OCI-LY1 (cell line): Measurements from ENCODE around the gene TUBA1C.

Experiments used
- H2AFZ ChIP-seq: fragments of 200-600 bp; sonication (generic), shearing (Covaris generic); 2 replicates; pipeline ENCODE4 v1.6.0; 2014; ENCODE audit warnings: antibody characterized with exemption, mild to moderate bottlenecking, low read length
- H3F3A ChIP-seq: fragments of 200-600 bp; sonication (generic), shearing (Covaris generic); 2 replicates; pipeline ENCODE4 v1.6.0; 2014; ENCODE audit warnings: mild to moderate bottlenecking, antibody characterized with exemption, low read length, moderate library complexity; ENCODE audit not compliant: insufficient read depth
- H3K27ac ChIP-seq: fragments of 200-600 bp; sonication (generic); 2 replicates; pipeline ENCODE4 v1.5.1; 2014; ENCODE audit warnings: low read length, mixed run types, mild to moderate bottlenecking, low read depth; ENCODE audit not compliant: poor library complexity, severe bottlenecking
- H3K27me3 ChIP-seq: fragments of 200-600 bp; sonication (generic); 2 replicates; pipeline ENCODE4 v1.6.0; 2014; ENCODE audit warnings: antibody characterized with exemption, mild to moderate bottlenecking, low read length, moderate library complexity; ENCODE audit not compliant: insufficient read depth
- H3K36me3 ChIP-seq: fragments of 200-600 bp; sonication (generic); 2 replicates; pipeline ENCODE4 v1.6.1; 2014; ENCODE audit warnings: mild to moderate bottlenecking, antibody characterized with exemption, low read length, moderate library complexity, mixed read lengths; ENCODE audit not compliant: insufficient read depth
- H3K4me1 ChIP-seq: fragments of 200-600 bp; sonication (generic); 2 replicates; pipeline ENCODE4 v1.5.1; 2014; ENCODE audit warnings: mild to moderate bottlenecking, low read length, moderate library complexity; ENCODE audit not compliant: insufficient read depth, severe bottlenecking
- H3K4me2 ChIP-seq: fragments of 200-600 bp; sonication (generic), shearing (Covaris generic); 2 replicates; pipeline ENCODE4 v1.6.1; 2014; ENCODE audit warnings: low read length
- H3K4me3 ChIP-seq: fragments of 200-600 bp; sonication (generic); 2 replicates; pipeline ENCODE4 v1.5.1; 2014; ENCODE audit warnings: low read length, low read depth, mild to moderate bottlenecking, mixed read lengths; ENCODE audit not compliant: poor library complexity, severe bottlenecking
- H3K79me2 ChIP-seq: fragments of 200-600 bp; shearing (Covaris generic); 2 replicates; pipeline ENCODE4 v1.6.1; 2016; ENCODE audit warnings: mixed run types, low read length, mixed read lengths; ENCODE audit not compliant: insufficient read depth
- H3K9ac ChIP-seq: fragments of 200-600 bp; sonication (generic), shearing (Covaris generic); 2 replicates; pipeline ENCODE4 v1.6.1; 2014; ENCODE audit warnings: mild to moderate bottlenecking, low read length, mixed read lengths
- H3K9me2 ChIP-seq: fragments of 200-600 bp; sonication (generic), shearing (Covaris generic); 2 replicates; pipeline ENCODE4 v1.6.1; 2014; ENCODE audit warnings: low read depth, mild to moderate bottlenecking, low read length, mixed read lengths
- H3K9me3 ChIP-seq: fragments of 200-600 bp; shearing (Covaris generic); 2 replicates; pipeline ENCODE4 v1.6.1; 2014; ENCODE audit warnings: low read length, mixed read lengths
- H4K20me1 ChIP-seq: fragments of 200-600 bp; sonication (generic), shearing (Covaris generic); 2 replicates; pipeline ENCODE4 v1.6.0; 2016; ENCODE audit warnings: mild to moderate bottlenecking, low read length; ENCODE audit not compliant: insufficient read depth
- EZH2 ChIP-seq: fragments of 200-600 bp; sonication (generic), shearing (Covaris generic); IDR thresholded peaks from 2 replicates; pipeline ENCODE4 v1.8.0; 2017; ENCODE audit warnings: borderline replicate concordance, mixed run types, mild to moderate bottlenecking, antibody characterized with exemption, low read length, moderate library complexity, mixed read lengths
- TF ChIP-seq, protein P1 (sequence below): fragments of 200-600 bp; sonication (generic), shearing (Covaris generic); IDR thresholded peaks from 2 replicates; pipeline ENCODE4 v1.5.1; 2017; ENCODE audit warnings: mild to moderate bottlenecking, antibody characterized with exemption, low read length, moderate library complexity, mixed read lengths

Gene TUBA1C

GRCh38 chr12:49230805-49231194 is 34.1 kb upstream of the TUBA1C start:
- H3K4me2 ChIP-seq, result no peak overlapping the region
- no peaks in the 10 kb centered on the region for H3K27me3 ChIP-seq
- no peaks in the 10 kb centered on the region for H3K9me2 ChIP-seq
- no peaks in the 10 kb centered on the region for H3F3A ChIP-seq
- no peak overlapping the region for H3K4me3 ChIP-seq
- no peak overlapping the region for H2AFZ ChIP-seq
- no peaks in the 10 kb centered on the region for H4K20me1 ChIP-seq
- TF ChIP-seq EZH2, result no peak
- TF ChIP-seq, protein P1, sequence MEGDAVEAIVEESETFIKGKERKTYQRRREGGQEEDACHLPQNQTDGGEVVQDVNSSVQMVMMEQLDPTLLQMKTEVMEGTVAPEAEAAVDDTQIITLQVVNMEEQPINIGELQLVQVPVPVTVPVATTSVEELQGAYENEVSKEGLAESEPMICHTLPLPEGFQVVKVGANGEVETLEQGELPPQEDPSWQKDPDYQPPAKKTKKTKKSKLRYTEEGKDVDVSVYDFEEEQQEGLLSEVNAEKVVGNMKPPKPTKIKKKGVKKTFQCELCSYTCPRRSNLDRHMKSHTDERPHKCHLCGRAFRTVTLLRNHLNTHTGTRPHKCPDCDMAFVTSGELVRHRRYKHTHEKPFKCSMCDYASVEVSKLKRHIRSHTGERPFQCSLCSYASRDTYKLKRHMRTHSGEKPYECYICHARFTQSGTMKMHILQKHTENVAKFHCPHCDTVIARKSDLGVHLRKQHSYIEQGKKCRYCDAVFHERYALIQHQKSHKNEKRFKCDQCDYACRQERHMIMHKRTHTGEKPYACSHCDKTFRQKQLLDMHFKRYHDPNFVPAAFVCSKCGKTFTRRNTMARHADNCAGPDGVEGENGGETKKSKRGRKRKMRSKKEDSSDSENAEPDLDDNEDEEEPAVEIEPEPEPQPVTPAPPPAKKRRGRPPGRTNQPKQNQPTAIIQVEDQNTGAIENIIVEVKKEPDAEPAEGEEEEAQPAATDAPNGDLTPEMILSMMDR, result no peak
- peaks cover 14% of the 10 kb centered on the region for H3K4me1 ChIP-seq
- H3K9ac ChIP-seq, result no peak overlapping the region
- H3K27ac ChIP-seq, result no peak overlapping the region
- H3K79me2 ChIP-seq, result no peaks in the 10 kb centered on the region
- no peaks in the 10 kb centered on the region for H3K36me3 ChIP-seq
- no peaks in the 10 kb centered on the region for H3K9me3 ChIP-seq

GRCh38 chr12:49231878-49232655 is 32.8 kb upstream of the TUBA1C start:
- Histone ChIP-seq H3K4me3 (no peak overlapping the region), H3K9ac (no peak overlapping the region), H3K27ac (no peak overlapping the region), H3F3A (no peaks in the 10 kb centered on the region), H2AFZ (no peak overlapping the region), H3K9me2 (no peaks in the 10 kb centered on the region), H4K20me1 (no peaks in the 10 kb centered on the region), H3K79me2 (no peaks in the 10 kb centered on the region), H3K27me3 (no peaks in the 10 kb centered on the region), H3K4me2 (no peak overlapping the region), H3K9me3 (no peaks in the 10 kb centered on the region), H3K36me3 (no peaks in the 10 kb centered on the region), H3K4me1 (peaks cover 14% of the 10 kb centered on the region)
- TF ChIP-seq, protein P1, result no peak
- no peak for TF ChIP-seq EZH2

DNA sequence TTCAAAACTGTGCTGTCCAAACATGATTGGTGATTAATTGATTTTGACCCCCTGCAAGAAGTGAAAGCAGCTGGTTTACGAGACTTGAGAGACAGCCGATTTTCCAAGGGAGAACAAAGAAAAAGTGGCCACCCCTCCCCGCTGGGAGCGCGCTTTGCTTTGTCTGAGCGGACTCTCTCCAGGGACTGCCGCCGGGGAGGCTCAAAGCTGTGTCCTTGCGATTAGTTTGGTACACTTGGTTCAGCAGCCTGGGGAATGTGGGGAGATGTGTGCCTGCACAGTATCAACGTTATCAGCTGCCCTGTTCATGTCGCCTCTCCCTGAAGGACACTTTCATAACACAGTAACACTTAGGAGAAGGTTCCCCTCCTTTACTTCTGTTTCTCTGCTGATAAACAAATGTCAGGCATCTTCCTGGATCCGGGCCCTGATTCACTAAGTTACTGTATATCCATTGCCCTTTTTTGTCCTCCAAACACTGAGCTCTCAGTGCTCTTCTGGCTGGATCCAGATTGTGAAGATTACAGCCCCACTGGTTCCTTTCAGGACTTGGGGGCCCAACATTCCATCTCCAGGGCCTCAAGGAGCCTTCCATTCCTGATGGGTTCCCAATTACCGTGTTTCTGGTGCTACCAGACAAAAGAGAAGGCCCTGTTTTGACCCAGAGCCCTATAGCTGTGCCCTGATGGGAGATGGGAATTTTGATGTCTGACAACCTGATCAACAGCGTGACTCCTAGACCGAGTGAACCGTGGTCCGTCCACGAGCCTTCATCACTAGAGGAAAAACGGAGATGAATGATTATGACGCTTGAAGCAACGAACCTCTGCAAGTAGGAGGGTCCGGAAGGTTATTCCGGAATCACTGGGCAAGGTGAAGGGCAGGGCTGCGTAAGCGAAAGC is 31.7 kb upstream of the TUBA1C start:
- Histone ChIP-seq H4K20me1 (no peaks in the 10 kb centered on the region), H3K4me2 (peak overlapping the region; percentile 82; the same call in 1 of the 2 replicates), H3K36me3 (no peaks in the 10 kb centered on the region), H3K27ac (no peak overlapping the region), H3K4me1 (peaks cover 14% of the 10 kb centered on the region), H3K9ac (no peak overlapping the region; the same call in 1 of the 2 replicates), H3K9me2 (no peaks in the 10 kb centered on the region), H3F3A (no peaks in the 10 kb centered on the region), H2AFZ (no peak overlapping the region), H3K27me3 (no peaks in the 10 kb centered on the region), H3K9me3 (no peaks in the 10 kb centered on the region), H3K79me2 (no peaks in the 10 kb centered on the region), H3K4me3 (no peak overlapping the region)
- TF ChIP-seq EZH2, result no peak
